ENCODE data around the gene MAPK14.

DNA sequence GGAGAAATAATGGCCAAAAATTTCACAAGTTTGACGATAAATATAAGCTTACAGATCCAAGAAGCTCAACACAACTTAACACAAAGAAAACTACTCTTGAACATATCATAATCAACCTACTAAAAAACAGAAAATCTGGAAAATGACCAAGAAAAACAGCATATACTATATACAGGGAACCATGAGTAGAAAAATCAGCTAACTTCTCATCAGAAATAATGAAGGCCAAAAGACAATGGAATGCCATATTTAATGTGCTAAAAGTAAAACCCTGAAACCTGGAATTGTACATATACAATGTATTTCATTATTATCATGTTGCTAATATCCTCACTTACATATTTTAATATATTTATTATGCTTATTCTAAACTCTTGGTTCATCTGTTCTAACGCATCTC lies 128.1 kb downstream of the MAPK14 start:
- no peak for TF ChIP-seq FOXM1 (IDR thresholded peaks at IDR 0.05; ENCODE audit: low read depth, low read length)
- TF ChIP-seq, protein P1, sequence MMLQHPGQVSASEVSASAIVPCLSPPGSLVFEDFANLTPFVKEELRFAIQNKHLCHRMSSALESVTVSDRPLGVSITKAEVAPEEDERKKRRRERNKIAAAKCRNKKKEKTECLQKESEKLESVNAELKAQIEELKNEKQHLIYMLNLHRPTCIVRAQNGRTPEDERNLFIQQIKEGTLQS (IDR thresholded peaks at IDR 0.05; ENCODE audit: borderline replicate concordance, extremely low read depth, low read depth, low read length), result no peak
- no peak for TF ChIP-seq EP300 (IDR thresholded peaks at IDR 0.05; ENCODE audit: borderline replicate concordance in 1 of 2, control insufficient read depth in 1 of 2, low read depth in 2 of 2, low read length in 2 of 2)
- TF ChIP-seq CREB1 (IDR thresholded peaks at IDR 0.05; ENCODE audit: low read depth), result no peak
- TF ChIP-seq RFX5 (IDR thresholded peaks at IDR 0.05; ENCODE audit: low read depth, low read length), result no peak
- no peak for TF ChIP-seq RELA (IDR thresholded peaks at IDR 0.05; ENCODE audit: borderline replicate concordance, partially characterized antibody)
- TF ChIP-seq POLR2A (IDR thresholded peaks at IDR 0.05; ENCODE audit: low read depth, low read length), result no peak
- TF ChIP-seq TCF12 (IDR thresholded peaks at IDR 0.05; ENCODE audit: low read depth, low read length), result no peak
- TF ChIP-seq HDGF (IDR thresholded peaks at IDR 0.05), result no peak
- TF ChIP-seq, protein P2, sequence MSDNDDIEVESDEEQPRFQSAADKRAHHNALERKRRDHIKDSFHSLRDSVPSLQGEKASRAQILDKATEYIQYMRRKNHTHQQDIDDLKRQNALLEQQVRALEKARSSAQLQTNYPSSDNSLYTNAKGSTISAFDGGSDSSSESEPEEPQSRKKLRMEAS (IDR thresholded peaks at IDR 0.05; ENCODE audit: low read depth, low read length), result no peak
- TF ChIP-seq, protein P3, sequence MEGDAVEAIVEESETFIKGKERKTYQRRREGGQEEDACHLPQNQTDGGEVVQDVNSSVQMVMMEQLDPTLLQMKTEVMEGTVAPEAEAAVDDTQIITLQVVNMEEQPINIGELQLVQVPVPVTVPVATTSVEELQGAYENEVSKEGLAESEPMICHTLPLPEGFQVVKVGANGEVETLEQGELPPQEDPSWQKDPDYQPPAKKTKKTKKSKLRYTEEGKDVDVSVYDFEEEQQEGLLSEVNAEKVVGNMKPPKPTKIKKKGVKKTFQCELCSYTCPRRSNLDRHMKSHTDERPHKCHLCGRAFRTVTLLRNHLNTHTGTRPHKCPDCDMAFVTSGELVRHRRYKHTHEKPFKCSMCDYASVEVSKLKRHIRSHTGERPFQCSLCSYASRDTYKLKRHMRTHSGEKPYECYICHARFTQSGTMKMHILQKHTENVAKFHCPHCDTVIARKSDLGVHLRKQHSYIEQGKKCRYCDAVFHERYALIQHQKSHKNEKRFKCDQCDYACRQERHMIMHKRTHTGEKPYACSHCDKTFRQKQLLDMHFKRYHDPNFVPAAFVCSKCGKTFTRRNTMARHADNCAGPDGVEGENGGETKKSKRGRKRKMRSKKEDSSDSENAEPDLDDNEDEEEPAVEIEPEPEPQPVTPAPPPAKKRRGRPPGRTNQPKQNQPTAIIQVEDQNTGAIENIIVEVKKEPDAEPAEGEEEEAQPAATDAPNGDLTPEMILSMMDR (IDR thresholded peaks at IDR 0.05 in 2 of 3, conservative IDR thresholded peaks at IDR 0.05 in 1 of 3; ENCODE audit: control insufficient read depth in 2 of 3, extremely low read depth in 1 of 3, insufficient read depth in 1 of 3, low read depth in 3 of 3, low read length in 3 of 3), result no peak
- TF ChIP-seq SIN3A (IDR thresholded peaks at IDR 0.05; ENCODE audit: low read depth, low read length), result no peak
- TF ChIP-seq, protein P4, sequence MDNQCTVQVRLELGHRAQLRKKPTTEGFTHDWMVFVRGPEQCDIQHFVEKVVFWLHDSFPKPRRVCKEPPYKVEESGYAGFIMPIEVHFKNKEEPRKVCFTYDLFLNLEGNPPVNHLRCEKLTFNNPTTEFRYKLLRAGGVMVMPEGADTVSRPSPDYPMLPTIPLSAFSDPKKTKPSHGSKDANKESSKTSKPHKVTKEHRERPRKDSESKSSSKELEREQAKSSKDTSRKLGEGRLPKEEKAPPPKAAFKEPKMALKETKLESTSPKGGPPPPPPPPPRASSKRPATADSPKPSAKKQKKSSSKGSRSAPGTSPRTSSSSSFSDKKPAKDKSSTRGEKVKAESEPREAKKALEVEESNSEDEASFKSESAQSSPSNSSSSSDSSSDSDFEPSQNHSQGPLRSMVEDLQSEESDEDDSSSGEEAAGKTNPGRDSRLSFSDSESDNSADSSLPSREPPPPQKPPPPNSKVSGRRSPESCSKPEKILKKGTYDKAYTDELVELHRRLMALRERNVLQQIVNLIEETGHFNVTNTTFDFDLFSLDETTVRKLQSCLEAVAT (IDR thresholded peaks at IDR 0.05), result no peak
